NB4 (cell line): ENCODE data around the gene PIAS2.
A peak's percentile ranks its signal among the peaks of the same experiment; 100 is the strongest.
"Not testable (repeated sequence)": the region's sequence is repeated elsewhere in the genome, so short reads cannot be mapped to it uniquely, and the experiment has no call there.

Experiments used
- DNase-seq: peaks from one replicate; pipeline ENCODE4 v3.0.0; 2010; ENCODE audit warnings: low read depth
- H3K4me3 ChIP-seq: one replicate; pipeline ENCODE4 v1.5.1; 2011; ENCODE audit warnings: mild to moderate bottlenecking, low read depth, low read length, moderate library complexity
- CTCF ChIP-seq: IDR thresholded peaks from one replicate; pipeline ENCODE4 v1.5.1; 2012; ENCODE audit warnings: low read depth, low read length
- MAX ChIP-seq: IDR thresholded peaks from 2 replicates; pipeline ENCODE4 v1.6.1; 2011; ENCODE audit warnings: low read depth, low read length
- MYC ChIP-seq: IDR thresholded peaks from 2 replicates; pipeline ENCODE4 v1.6.1; 2011; ENCODE audit warnings: low read depth, low read length
- POLR2A ChIP-seq: IDR thresholded peaks from 2 replicates; pipeline ENCODE4 v1.6.1; 2011; ENCODE audit warnings: mild to moderate bottlenecking; ENCODE audit not compliant: insufficient read length; ENCODE audit errors: extremely low read depth

Gene PIAS2

GRCh38 chr18:46917108-46917802 lies at the start of gene PIAS2, which contains the start of gene KATNAL2:
PIAS2 (minus strand) TSS chr18:46917507; CDS start chr18:46917345, 162 bp downstream.
KATNAL2 (plus strand) TSS chr18:46917602; CDS start chr18:46946873, 29,271 bp downstream.
- TF ChIP-seq POLR2A (peak; percentile 88), CTCF (no peak), MAX (0 out of 2 replicates have a peak, but pooled peaks have one; percentile 17), MYC (0 out of 2 replicates have a peak, but pooled peaks have one; percentile 3)
- peak; percentile 87 for DNase-seq
- H3K4me3 ChIP-seq, result peak within 1 kb of the TSS; percentile 81

- not testable (repeated sequence) for H3K4me3 ChIP-seq, DNase-seq
These were observed 49.0 kb upstream of the PIAS2 start for GRCh38 chr18:46966266-46966665.

- DNase-seq, result peak; percentile 14
- not testable (repeated sequence) for H3K4me3 ChIP-seq
These were observed 47.4 kb upstream of the PIAS2 start for GRCh38 chr18:46964579-46965293.

- not testable (repeated sequence) for H3K4me3 ChIP-seq, DNase-seq
These were observed 46.6 kb upstream of the PIAS2 start for GRCh38 chr18:46963656-46964578.

- no peak for DNase-seq
- TF ChIP-seq CTCF, result no peak
- TF ChIP-seq MAX, result no peak
- no peak for TF ChIP-seq MYC
- no peak for TF ChIP-seq POLR2A
- no peak overlapping the region for H3K4me3 ChIP-seq
These were observed 40.9 kb upstream of the PIAS2 start for GRCh38 chr18:46958209-46958608.

GRCh38 chr18:46953195-46953594 lies 35.9 kb upstream of the PIAS2 start:
- no peak overlapping the region for H3K4me3 ChIP-seq
- TF ChIP-seq MYC (no peak), MAX (no peak), CTCF (no peak)
- no peak for DNase-seq

- peak; percentile 37 for DNase-seq
- TF ChIP-seq MYC (no peak), MAX (no peak), CTCF (peak; percentile 30)
- H3K4me3 ChIP-seq, result no peak overlapping the region
These were observed 32.9 kb upstream of the PIAS2 start for GRCh38 chr18:46950064-46950656.
